ENCODE results near the gene CLIC6.

GRCh38 chr21:34642211-34643075, 26.4 kb upstream of the CLIC6 start:
- TF ChIP-seq CTCF (IDR thresholded peaks at IDR 0.05): no peak
- no peak for TF ChIP-seq POLR2A (IDR thresholded peaks at IDR 0.05)
